Tibial nerve (tissue), 4 donors: ENCODE measurements around the gene IL34. TPM values are rescaled to one million over a fixed set of nuclear protein-coding genes. Genes with fewer than 3 reads are reported as not detected.

Experiments used
- DNase-seq, 2 donors: peaks; one replicate each; pipeline ENCODE4 v3.0.0-alpha.2; 2019; ENCODE audit warnings: low spot score in 2 of 2
- H3K27ac ChIP-seq, 4 donors: fragments of 200-600 bp; sonication (generic) in 3 of 4; one replicate each; pipeline ENCODE4 v1.5.1; 2017 to 2019; ENCODE audit warnings: mild to moderate bottlenecking in 1 of 4
- H3K27me3 ChIP-seq, 2 donors: fragments of 200-600 bp; sonication (generic) in 1 of 2; one replicate each; pipeline versions ENCODE4 v1.5.1 to v1.6.0; 2017 to 2019
- H3K36me3 ChIP-seq, 3 donors: fragments of 200-600 bp; sonication (generic); one replicate each; pipeline ENCODE4 v1.5.1; 2018 to 2019
- H3K4me1 ChIP-seq, 4 donors: fragments of 200-600 bp; sonication (generic) in 3 of 4; one replicate each; pipeline ENCODE4 v1.5.1; 2017 to 2019
- H3K4me3 ChIP-seq, 4 donors: fragments of 200-600 bp; sonication (generic) in 3 of 4; one replicate each; pipeline ENCODE4 v1.5.1; 2017 to 2019; ENCODE audit warnings: mild to moderate bottlenecking in 1 of 4, moderate library complexity in 1 of 4
- H3K9me3 ChIP-seq, 4 donors: fragments of 200-600 bp; sonication (generic) in 3 of 4; one replicate each; pipeline ENCODE4 v1.5.1; 2017 to 2019
- EP300 ChIP-seq, 2 donors: sonication (generic); formaldehyde crosslinking; IDR thresholded peaks; one replicate each; pipeline ENCODE4 v1.6.1; 2017; ENCODE audit warnings: antibody characterized with exemption in 2 of 2, mild to moderate bottlenecking in 1 of 2
- POLR2A ChIP-seq, 2 donors: fragments of 450-650 bp; IDR thresholded peaks; one replicate each; pipeline ENCODE4 v1.6.1; 2017; ENCODE audit warnings: antibody characterized with exemption in 2 of 2, mild to moderate bottlenecking in 2 of 2, moderate library complexity in 2 of 2
- WGBS, 2 donors: methylation state at CpG; one replicate each; pipeline ENCODE4 v1.1.5; 2018; 5-methylcytosine and 5-hydroxymethylcytosine counted together
- total RNA-seq, 4 donors: library from RNA; depleted of rRNA; stranded (reverse); fragments of >200 nt; gene quantifications; one replicate each; pipeline ENCODE4 v1.1.0, GENCODE V29; 2016
- TF ChIP-seq, protein P1 (sequence below), 5 experiments: fragments of 200-600 bp in 3 of 5; fragments of 450-650 bp in 2 of 5; sonication (generic) in 3 of 5; IDR thresholded peaks; one replicate each; pipeline ENCODE4 v1.5.1; 2016 to 2019; ENCODE audit warnings: antibody characterized with exemption in 5 of 5, mild to moderate bottlenecking in 3 of 5, moderate library complexity in 2 of 5

Gene IL34
- total RNA-seq, 4 donors from 2014 or later, result 49.6 to 89.4 (median 60.9) TPM

DNA sequence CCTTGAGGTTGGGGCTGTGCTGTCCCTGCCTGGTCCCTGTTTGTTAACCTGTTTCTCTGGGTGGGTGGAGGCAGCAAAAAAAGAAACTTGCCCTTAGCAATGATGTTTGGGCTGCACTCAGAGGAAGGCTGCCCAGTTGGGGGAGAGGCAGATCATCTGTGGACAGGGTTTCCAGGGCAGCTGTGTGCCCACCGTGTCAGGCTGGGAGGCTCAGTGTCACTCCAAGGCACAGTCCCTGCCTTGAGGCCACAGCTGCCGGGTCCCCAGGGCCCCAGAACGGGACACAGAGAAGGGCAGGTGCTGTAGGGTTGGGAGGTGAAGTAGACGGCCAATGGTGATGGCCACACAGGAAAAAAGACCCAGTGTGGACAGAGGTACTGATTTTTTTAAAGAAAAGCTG lies 3.9 kb downstream of the IL34 start:
- TF ChIP-seq, protein P1, sequence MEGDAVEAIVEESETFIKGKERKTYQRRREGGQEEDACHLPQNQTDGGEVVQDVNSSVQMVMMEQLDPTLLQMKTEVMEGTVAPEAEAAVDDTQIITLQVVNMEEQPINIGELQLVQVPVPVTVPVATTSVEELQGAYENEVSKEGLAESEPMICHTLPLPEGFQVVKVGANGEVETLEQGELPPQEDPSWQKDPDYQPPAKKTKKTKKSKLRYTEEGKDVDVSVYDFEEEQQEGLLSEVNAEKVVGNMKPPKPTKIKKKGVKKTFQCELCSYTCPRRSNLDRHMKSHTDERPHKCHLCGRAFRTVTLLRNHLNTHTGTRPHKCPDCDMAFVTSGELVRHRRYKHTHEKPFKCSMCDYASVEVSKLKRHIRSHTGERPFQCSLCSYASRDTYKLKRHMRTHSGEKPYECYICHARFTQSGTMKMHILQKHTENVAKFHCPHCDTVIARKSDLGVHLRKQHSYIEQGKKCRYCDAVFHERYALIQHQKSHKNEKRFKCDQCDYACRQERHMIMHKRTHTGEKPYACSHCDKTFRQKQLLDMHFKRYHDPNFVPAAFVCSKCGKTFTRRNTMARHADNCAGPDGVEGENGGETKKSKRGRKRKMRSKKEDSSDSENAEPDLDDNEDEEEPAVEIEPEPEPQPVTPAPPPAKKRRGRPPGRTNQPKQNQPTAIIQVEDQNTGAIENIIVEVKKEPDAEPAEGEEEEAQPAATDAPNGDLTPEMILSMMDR (IDR thresholded peaks at IDR 0.05), result no peak
- TF ChIP-seq EP300 (IDR thresholded peaks at IDR 0.05) (no peak), POLR2A (IDR thresholded peaks at IDR 0.05) (no peak)
- 84 to 87% methylated on average over 4 of the region's 4 CpGs for WGBS, 2 donors
- Histone ChIP-seq H3K4me1 (peaks cover 0 to 69% (median 10%) of the 10 kb centered on the region in 4 donors), H3K36me3 (peaks cover 0 to 34% (median 0%) of the 10 kb centered on the region in 3 donors), H3K27me3 (no peaks in the 10 kb centered on the region), H3K27ac (peak overlapping the region in 3 of 4 donors; percentile 37 to 85 (median 81)), H3K9me3 (no peaks in the 10 kb centered on the region), H3K4me3 (no peak overlapping the region)
- no peak for DNase-seq

DNA sequence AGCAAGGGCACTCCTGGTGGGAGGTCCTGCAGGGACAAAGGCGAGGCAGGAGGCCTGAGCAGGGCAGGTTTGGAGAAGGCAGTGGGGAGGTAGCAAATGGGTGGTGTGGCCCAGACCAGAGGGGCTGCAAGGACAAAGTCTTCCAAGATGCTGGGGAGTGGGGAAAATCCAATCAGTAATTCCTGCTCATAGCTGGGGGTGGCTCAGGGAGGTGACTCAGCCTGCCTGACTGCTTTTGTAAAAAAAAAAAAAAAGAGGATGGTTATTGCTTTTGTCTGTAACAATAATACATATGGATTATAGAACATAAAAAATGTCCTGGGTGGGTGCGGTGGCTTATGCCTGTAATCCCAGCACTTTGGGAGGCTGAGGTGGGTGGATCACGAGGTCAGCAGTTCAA lies 5.2 kb downstream of the IL34 start:
- no peaks in the 10 kb centered on the region for H3K27me3 ChIP-seq
- peaks cover 0 to 59% (median 9%) of the 10 kb centered on the region in 4 donors for H3K4me1 ChIP-seq
- DNase-seq, result no peak
- peak overlapping the region in 2 of 4 donors; percentile 81 to 85 for H3K27ac ChIP-seq
- no peak overlapping the region for H3K4me3 ChIP-seq
- H3K9me3 ChIP-seq, result no peaks in the 10 kb centered on the region
- TF ChIP-seq EP300 (IDR thresholded peaks at IDR 0.05), result no peak
- TF ChIP-seq, protein P1 (IDR thresholded peaks at IDR 0.05), result no peak
- no peak for TF ChIP-seq POLR2A (IDR thresholded peaks at IDR 0.05)
- H3K36me3 ChIP-seq, result peaks cover 0 to 39% (median 0%) of the 10 kb centered on the region in 3 donors
- 91 to 93% methylated on average over 3 of the region's 3 CpGs for WGBS, 2 donors

DNA sequence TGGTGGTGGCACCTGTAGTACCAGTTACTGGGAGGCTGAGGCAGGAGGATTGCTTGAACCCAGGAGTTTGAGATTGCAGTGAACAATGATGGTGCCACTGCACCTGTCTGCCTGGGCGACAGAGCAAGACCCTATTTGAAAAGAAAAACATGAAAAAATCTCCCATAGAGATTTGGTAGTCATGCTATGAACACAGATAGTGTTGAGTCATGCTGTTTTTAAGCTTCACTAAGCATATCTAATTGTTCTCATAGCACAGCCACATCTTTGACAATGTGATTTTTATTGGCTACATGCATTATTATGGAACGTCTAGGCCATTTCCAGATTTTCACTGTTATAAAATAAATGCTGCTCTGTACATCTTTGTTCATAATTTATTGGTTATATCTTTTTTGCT lies 6.0 kb downstream of the IL34 start:
- Histone ChIP-seq H3K27me3 (no peaks in the 10 kb centered on the region), H3K9me3 (no peaks in the 10 kb centered on the region), H3K36me3 (peaks cover 0 to 44% (median 0%) of the 10 kb centered on the region in 3 donors), H3K27ac (peak overlapping the region in 2 of 4 donors; percentile 59 to 63), H3K4me1 (peaks cover 0 to 51% (median 5%) of the 10 kb centered on the region in 4 donors), H3K4me3 (no peak overlapping the region)
- whole genome bisulfite sequencing, 2 donors, result 65 to 66% methylated on average over 2 of the region's 2 CpGs
- DNase-seq, result no peak
- TF ChIP-seq EP300 (IDR thresholded peaks at IDR 0.05) (no peak), POLR2A (IDR thresholded peaks at IDR 0.05) (no peak)
- TF ChIP-seq, protein P1 (IDR thresholded peaks at IDR 0.05), result no peak

DNA sequence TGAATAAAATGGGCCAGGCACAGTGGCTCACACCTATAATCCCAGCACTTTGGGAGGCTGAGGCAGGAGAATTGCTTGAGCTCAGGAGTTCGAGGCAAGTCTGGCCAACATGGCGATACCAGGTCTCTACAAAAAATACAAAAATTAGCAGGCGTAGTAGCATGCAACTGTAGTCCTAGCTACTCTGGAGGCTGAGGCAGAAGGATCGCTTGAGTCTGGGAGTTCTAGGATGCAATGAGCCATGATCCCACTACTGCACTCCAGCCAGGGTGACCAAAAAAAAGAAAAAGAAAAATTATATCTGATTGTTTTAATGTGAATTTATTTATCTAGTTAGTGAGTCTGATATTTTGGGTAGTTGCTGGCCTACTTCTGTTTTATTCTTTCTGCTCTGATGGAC lies 7.0 kb downstream of the IL34 start:
- Histone ChIP-seq H3K27ac (peak overlapping the region in 2 of 4 donors; percentile 59 to 63), H3K4me1 (peaks cover 0 to 41% (median 5%) of the 10 kb centered on the region in 4 donors), H3K27me3 (no peaks in the 10 kb centered on the region), H3K9me3 (no peaks in the 10 kb centered on the region), H3K4me3 (no peak overlapping the region), H3K36me3 (peaks cover 0 to 53% (median 0%) of the 10 kb centered on the region in 3 donors)
- 78 to 82% methylated on average over 4 of the region's 4 CpGs for WGBS, 2 donors
- TF ChIP-seq EP300 (IDR thresholded peaks at IDR 0.05) (no peak), POLR2A (IDR thresholded peaks at IDR 0.05) (no peak)
- TF ChIP-seq, protein P1 (IDR thresholded peaks at IDR 0.05), result no peak
- no peak for DNase-seq

DNA sequence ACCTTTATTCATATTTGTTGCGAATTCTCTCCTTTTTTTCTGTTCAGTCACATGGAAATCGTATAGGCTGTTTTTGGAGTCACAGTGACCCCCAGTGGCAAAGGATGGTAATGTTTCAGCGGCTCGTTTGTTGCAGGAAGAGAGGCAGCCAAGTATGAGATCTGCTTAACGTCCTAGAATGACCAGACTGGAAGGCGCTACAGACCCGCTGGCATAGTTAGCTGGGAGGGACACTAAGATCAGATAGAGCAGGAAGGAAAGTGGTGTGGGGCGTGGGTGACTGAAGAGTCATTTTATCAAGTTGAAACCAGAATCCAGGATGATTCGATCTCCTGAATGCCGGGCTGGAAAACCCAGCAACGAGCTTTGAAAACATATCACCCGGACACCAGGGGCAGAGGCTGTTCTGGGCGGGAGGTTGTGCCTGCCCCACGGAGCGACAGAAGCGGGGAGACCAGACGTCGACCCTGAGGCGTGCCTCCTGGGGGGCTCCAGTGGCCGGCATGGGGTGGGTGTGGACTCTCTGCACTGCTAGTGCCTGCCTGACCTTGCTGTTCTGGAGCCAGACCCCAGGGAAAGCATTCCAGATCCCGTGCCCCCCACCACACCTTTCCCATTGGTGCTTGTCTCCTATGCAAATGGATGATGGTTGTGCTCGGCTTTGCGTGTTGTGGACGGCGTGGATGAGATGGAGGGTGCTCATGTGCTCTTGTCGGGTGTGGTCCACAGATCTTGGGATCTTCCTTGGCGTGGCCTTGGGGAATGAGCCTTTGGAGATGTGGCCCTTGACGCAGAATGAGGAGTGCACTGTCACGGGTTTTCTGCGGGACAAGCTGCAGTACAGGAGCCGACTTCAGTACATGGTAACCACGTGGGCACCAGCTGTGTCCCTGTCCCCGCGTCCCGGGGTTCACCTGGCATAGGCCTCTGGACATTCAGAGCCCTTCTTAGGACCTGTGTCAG lies 7.7 kb downstream of the IL34 start:
- Histone ChIP-seq H3K9me3 (no peaks in the 10 kb centered on the region), H3K4me1 (peaks cover 0 to 34% (median 2%) of the 10 kb centered on the region in 4 donors), H3K27me3 (no peaks in the 10 kb centered on the region), H3K27ac (peak overlapping the region in 3 of 4 donors; percentile 3 to 59 (median 29)), H3K36me3 (peaks cover 0 to 55% (median 0%) of the 10 kb centered on the region in 3 donors), H3K4me3 (peak overlapping the region in 1 of 4 donors; percentile 27)
- WGBS, 2 donors, result 40 to 44% methylated on average over 35 of the region's 35 CpGs
- TF ChIP-seq EP300 (IDR thresholded peaks at IDR 0.05) (peak in 1 of 2 donors; percentile 39), POLR2A (IDR thresholded peaks at IDR 0.05) (no peak)
- TF ChIP-seq, protein P1 (IDR thresholded peaks at IDR 0.05), result peak; percentile 83 to 92 (median 90)
- peak; percentile 79 to 96 for DNase-seq
